H1 (cell line): Measurements from ENCODE around the gene SLC6A19. TPM values are rescaled to one million over a fixed set of nuclear protein-coding genes. Genes with fewer than 3 reads are reported as not detected.

ENCODE experiments used
- CTCF ChIA-PET: fragments of 300-600 bp; sonication (Branson Sonifier 250); formaldehyde crosslinking; loops from one replicate; lab custom pipeline; 2021; ENCODE audit not compliant: partially characterized antibody; lab: Charles Lee
- POLR2A ChIA-PET: fragments of 300-600 bp; sonication (Branson Sonifier 250); formaldehyde crosslinking; loops from one replicate; lab custom pipeline; 2021; ENCODE audit warnings: inconsistent platforms; ENCODE audit not compliant: partially characterized antibody; lab: Charles Lee
- DNase-seq, 2 experiments: peaks; one replicate each; pipeline versions ENCODE4 v3.0.0 to v3.0.0-alpha.2; 2010 to 2022; ENCODE audit warnings: low spot score in 2 of 2, low read depth in 1 of 2, mixed read lengths in 1 of 2
- FAIRE-seq: peaks from 2 replicates; lab custom pipeline; 2011; peaks lifted over from hg19 to GRCh38; lab: Jason Lieb, UNC
- H2AFZ ChIP-seq: 2 replicates; pipeline ENCODE4 v1.8.1; 2012; ENCODE audit warnings: low read length, inconsistent platforms
- H2AK5ac ChIP-seq: 2 replicates; pipeline ENCODE4 v1.6.1; 2013; ENCODE audit warnings: low read depth, low read length
- H2BK120ac ChIP-seq: replicated peaks from 2 replicates; pipeline ENCODE3; 2013; ENCODE audit warnings: low read depth, low read length, inconsistent platforms
- H2BK12ac ChIP-seq: 2 replicates; pipeline ENCODE4 v1.6.1; 2013; ENCODE audit warnings: low read depth, low read length
- H2BK15ac ChIP-seq: 2 replicates; pipeline ENCODE4 v1.6.1; 2013; ENCODE audit warnings: low read length
- H2BK20ac ChIP-seq: 2 replicates; pipeline ENCODE4 v1.6.1; 2013; ENCODE audit warnings: low read length
- H2BK5ac ChIP-seq: 2 replicates; pipeline ENCODE4 v1.6.1; 2013; ENCODE audit warnings: low read depth, low read length
- H3K14ac ChIP-seq: 2 replicates; pipeline ENCODE4 v1.6.1; 2013; ENCODE audit warnings: inconsistent platforms; ENCODE audit not compliant: insufficient read length
- H3K18ac ChIP-seq: 2 replicates; pipeline ENCODE4 v1.6.1; 2013; ENCODE audit warnings: low read length; ENCODE audit errors: extremely low read depth
- H3K23ac ChIP-seq: 2 replicates; pipeline ENCODE4 v1.6.1; 2013; ENCODE audit warnings: inconsistent platforms; ENCODE audit not compliant: insufficient read length
- H3K23me2 ChIP-seq: 2 replicates; pipeline ENCODE4 v1.6.1; 2013; ENCODE audit warnings: low read depth, low read length
- H3K27ac ChIP-seq: 2 replicates; pipeline ENCODE4 v1.6.1; 2011; ENCODE audit warnings: low read depth, low read length, inconsistent platforms
- H3K27me3 ChIP-seq, 4 experiments: replicated peaks in 1 of 4; 1 replicate in 1 of 4; 2 replicates in 3 of 4; pipeline versions ENCODE4 v1.6.1 to v1.8.1; 2011 to 2013; ENCODE audit warnings: low read length in 3 of 4, mild to moderate bottlenecking in 3 of 4, inconsistent platforms in 2 of 4, mixed read lengths in 2 of 4, moderate library complexity in 1 of 4; ENCODE audit not compliant: control insufficient read depth in 3 of 4, insufficient read depth in 3 of 4; ENCODE audit errors: extremely low read depth in 1 of 4
- H3K36me3 ChIP-seq, 4 experiments: 2 replicates each; pipeline versions ENCODE4 v1.6.1 to v1.8.1; 2011 to 2013; ENCODE audit warnings: mild to moderate bottlenecking in 4 of 4, low read length in 3 of 4, moderate library complexity in 2 of 4, control low read depth in 1 of 4, inconsistent platforms in 1 of 4; ENCODE audit not compliant: insufficient read depth in 4 of 4, control insufficient read depth in 2 of 4
- H3K4ac ChIP-seq: replicated peaks from 2 replicates; pipeline ENCODE3; 2013; ENCODE audit warnings: low read length, low read depth, mixed read lengths, inconsistent platforms; ENCODE audit not compliant: insufficient read length
- H3K4me1 ChIP-seq, 4 experiments: replicated peaks in 1 of 4; 1 replicate in 1 of 4; 2 replicates in 3 of 4; pipeline versions ENCODE4 v1.6.1 to v1.8.1; 2011 to 2013; ENCODE audit warnings: low read length in 3 of 4, inconsistent platforms in 2 of 4, mixed read lengths in 1 of 4; ENCODE audit not compliant: insufficient read depth in 4 of 4, control insufficient read depth in 3 of 4
- H3K4me2 ChIP-seq, 2 experiments: 2 replicates each; pipeline versions ENCODE4 v1.6.1 to v1.8.1; 2011 to 2013; ENCODE audit warnings: low read depth in 2 of 2, low read length in 2 of 2, control low read depth in 1 of 2, inconsistent platforms in 1 of 2, mild to moderate bottlenecking in 1 of 2; ENCODE audit not compliant: insufficient read depth in 1 of 2
- H3K4me3 ChIP-seq, 4 experiments: fragments of 200-600, 300-600 bp in 1 of 4; sonication (generic), shearing (Covaris generic), sonication (Bioruptor Twin) in 1 of 4; 2 replicates each; pipeline versions ENCODE4 v1.5.1 to v1.8.1; 2011 to 2016; ENCODE audit warnings: low read length in 4 of 4, low read depth in 3 of 4, control low read depth in 2 of 4, inconsistent platforms in 2 of 4, mild to moderate bottlenecking in 2 of 4, mixed read lengths in 1 of 4, moderate library complexity in 1 of 4; ENCODE audit not compliant: insufficient read depth in 2 of 4; ENCODE audit errors: extremely low read depth in 1 of 4
- H3K56ac ChIP-seq: replicated peaks from 2 replicates; pipeline ENCODE3; 2013; ENCODE audit warnings: low read depth, mild to moderate bottlenecking, mixed read lengths, low read length, inconsistent platforms; ENCODE audit not compliant: insufficient read length
- H3K79me1 ChIP-seq: 2 replicates; pipeline ENCODE4 v1.6.1; 2013; ENCODE audit warnings: low read depth, low read length, control low read depth
- H3K79me2 ChIP-seq, 2 experiments: 2 replicates each; pipeline versions ENCODE4 v1.6.1 to v1.8.1; 2012 to 2013; ENCODE audit warnings: low read length in 2 of 2, mild to moderate bottlenecking in 2 of 2, inconsistent platforms in 1 of 2; ENCODE audit not compliant: insufficient read depth in 2 of 2, control insufficient read depth in 1 of 2
- H3K9ac ChIP-seq, 4 experiments: replicated peaks in 1 of 4; 1 replicate in 1 of 4; 2 replicates in 3 of 4; pipeline versions ENCODE4 v1.6.1 to v1.8.1; 2011 to 2013; ENCODE audit warnings: low read depth in 3 of 4, low read length in 3 of 4, control low read depth in 2 of 4, mild to moderate bottlenecking in 2 of 4, moderate library complexity in 2 of 4, inconsistent platforms in 1 of 4; ENCODE audit errors: extremely low read depth in 1 of 4
- H3K9me3 ChIP-seq, 2 experiments: 2 replicates each; pipeline versions ENCODE4 v1.6.1 to v1.8.1; 2012 to 2013; ENCODE audit warnings: mild to moderate bottlenecking in 2 of 2, moderate library complexity in 2 of 2, control low read depth in 1 of 2, inconsistent platforms in 1 of 2, low read depth in 1 of 2, low read length in 1 of 2, mixed read lengths in 1 of 2; ENCODE audit not compliant: insufficient read depth in 2 of 2
- H4K20me1 ChIP-seq, 2 experiments: replicated peaks in 1 of 2; 2 replicates each; pipeline versions ENCODE3 to v1.8.1; 2011 to 2013; ENCODE audit warnings: inconsistent platforms in 2 of 2, low read length in 2 of 2, mild to moderate bottlenecking in 1 of 2; ENCODE audit not compliant: insufficient read depth in 2 of 2, control insufficient read depth in 1 of 2
- H4K5ac ChIP-seq: 2 replicates; pipeline ENCODE4 v1.6.1; 2013; ENCODE audit warnings: low read length, low read depth, mixed read lengths, inconsistent platforms; ENCODE audit not compliant: insufficient read length
- H4K8ac ChIP-seq: 2 replicates; pipeline ENCODE4 v1.8.0; 2013; ENCODE audit warnings: mild to moderate bottlenecking, moderate library complexity, low read length, inconsistent platforms; ENCODE audit not compliant: insufficient read depth; ENCODE audit errors: extremely low read depth
- H4K91ac ChIP-seq: replicated peaks from 2 replicates; pipeline ENCODE3; 2013; ENCODE audit warnings: low read length, mixed read lengths, inconsistent platforms; ENCODE audit not compliant: insufficient read length
- BACH1 ChIP-seq: IDR thresholded peaks from 2 replicates; pipeline ENCODE4 v1.6.1; 2012; ENCODE audit warnings: low read length, improper control_type of control experiment
- CHD1 ChIP-seq: IDR thresholded peaks from 2 replicates; pipeline ENCODE4 v1.6.1; 2012; ENCODE audit warnings: low read depth, low read length, improper control_type of control experiment
- CREB1 ChIP-seq: IDR thresholded peaks from 2 replicates; pipeline ENCODE4 v1.6.1; 2012; ENCODE audit warnings: inconsistent platforms
- EP300 ChIP-seq, 2 experiments: IDR thresholded peaks; 1 replicate in 1 of 2; 2 replicates in 1 of 2; pipeline ENCODE4 v1.6.1; 2011 to 2012; ENCODE audit warnings: low read depth in 2 of 2, low read length in 2 of 2, mild to moderate bottlenecking in 2 of 2, borderline replicate concordance in 1 of 2, inconsistent platforms in 1 of 2, moderate library complexity in 1 of 2
- GABPA ChIP-seq: IDR thresholded peaks from 2 replicates; pipeline ENCODE4 v1.6.1; 2011; ENCODE audit warnings: mild to moderate bottlenecking, low read length, moderate library complexity, borderline replicate concordance; ENCODE audit not compliant: insufficient read depth
- JUND ChIP-seq: IDR thresholded peaks from 2 replicates; pipeline ENCODE4 v1.6.1; 2011; ENCODE audit warnings: mild to moderate bottlenecking, improper control_type of control experiment, low read length
- KDM1A ChIP-seq: fragments of 200-600, 300-600 bp; sonication (generic); IDR thresholded peaks from 2 replicates; pipeline ENCODE4 v1.7.1; 2016; ENCODE audit warnings: mild to moderate bottlenecking, low read length, borderline replicate concordance
- POU5F1 ChIP-seq: IDR thresholded peaks from 2 replicates; pipeline ENCODE4 v1.6.1; 2011; ENCODE audit warnings: low read depth, mild to moderate bottlenecking, low read length, moderate library complexity
- RBBP5 ChIP-seq: IDR thresholded peaks from 2 replicates; pipeline ENCODE4 v1.7.1; 2012; ENCODE audit warnings: low read depth, mild to moderate bottlenecking, inconsistent platforms, low read length, moderate library complexity, borderline replicate concordance
- RXRA ChIP-seq: IDR thresholded peaks from 2 replicates; pipeline ENCODE4 v1.6.1; 2011; ENCODE audit warnings: low read depth, mild to moderate bottlenecking, low read length, moderate library complexity; ENCODE audit not compliant: insufficient read depth
- SIN3A ChIP-seq, 2 experiments: IDR thresholded peaks in 1 of 2; conservative IDR thresholded peaks in 1 of 2; 2 replicates each; pipeline ENCODE4 v1.6.1; 2011 to 2012; ENCODE audit warnings: low read length in 2 of 2, improper control_type of control experiment in 1 of 2, low read depth in 1 of 2, mild to moderate bottlenecking in 1 of 2
- SIX5 ChIP-seq: IDR thresholded peaks from 2 replicates; pipeline ENCODE4 v1.6.1; 2011; ENCODE audit warnings: mild to moderate bottlenecking, low read depth, low read length
- SRF ChIP-seq: IDR thresholded peaks from 2 replicates; pipeline ENCODE4 v1.6.1; 2011; ENCODE audit warnings: mild to moderate bottlenecking, low read depth, low read length, moderate library complexity
- SUZ12 ChIP-seq: fragments of 200-600 bp; sonication (generic); IDR thresholded peaks from 2 replicates; pipeline ENCODE4 v1.6.1; 2012; ENCODE audit warnings: mild to moderate bottlenecking, inconsistent platforms, low read length, moderate library complexity, mixed read lengths
- TAF1 ChIP-seq: IDR thresholded peaks from 2 replicates; pipeline ENCODE4 v1.6.1; 2011; ENCODE audit warnings: mild to moderate bottlenecking, low read depth, low read length
- WGBS, 2 experiments: shearing (Covaris generic) in 1 of 2; methylation state at CpG; one replicate each; pipeline versions ENCODE4 v1.1.6 to v1.1.7; 2013 to 2015; ENCODE audit warnings: low lambda C conversion rate in 2 of 2, mixed read lengths in 2 of 2, inconsistent platforms in 1 of 2, low coverage in 1 of 2, missing lambda C conversion rate in 1 of 2; ENCODE audit not compliant: insufficient replicate concordance in 2 of 2, insufficient coverage in 1 of 2, insufficient read length in 1 of 2; ENCODE audit errors: extremely low coverage in 1 of 2, missing lambda C conversion rate in 1 of 2; 5-methylcytosine and 5-hydroxymethylcytosine counted together
- polyA plus RNA-seq, 7 experiments: library from polyadenylated mRNA; depleted of rRNA in 3 of 7; stranded (reverse) in 5 of 7; unstranded in 2 of 7; fragments of >200 nt in 5 of 7; fragments of 200-250 nt in 2 of 7; gene quantifications; 1 replicate in 5 of 7; 2 replicates in 1 of 7; 4 replicates in 1 of 7; pipeline versions ENCODE4 v1.2.1 to v1.2.3, GENCODE V29; 2011 to 2013; ENCODE audit warnings: missing spikeins in 2 of 7, mixed read lengths in 2 of 7
- total RNA-seq: library from RNA; stranded (reverse); fragmentation: NEBNext Ultra II Directional; extraction: Animal tissue kit (Norgen Biotek cat#: 25700); gene quantifications from 2 replicates; pipeline ENCODE4 v1.2.1, GENCODE V29; 2021

Gene SLC6A19
- total and polyA plus RNA-seq, 2 of the 8 experiments (the other 6 are each of a cell fraction or from before 2014, with no cell fraction given) = 0.02 TPM; not detected in 1

- Histone ChIP-seq H3K18ac (no peak overlapping the region), H2BK15ac (no peak overlapping the region), H3K27me3 (no peaks in the 10 kb centered on the region), H3K36me3 (peaks cover 0 to 12% (median 6%) of the 10 kb centered on the region in 4 experiments; a peak in 4 of 8 replicates), H4K8ac (0 out of 2 replicates have a peak overlapping the region, but pooled peaks have one; percentile 89), H3K79me2 (peaks cover 3 to 12% of the 10 kb centered on the region in 2 experiments; a peak in 2 of 4 replicates), H3K23me2 (peaks cover 3% of the 10 kb centered on the region; the same call in 1 of the 2 replicates), H2BK12ac (no peak overlapping the region), H3K14ac (no peak overlapping the region), H3K9me3 (no peaks in the 10 kb centered on the region; a peak in 1 of 4 replicates), H2BK120ac (no peak overlapping the region), H3K9ac (no peak overlapping the region), H3K4me2 (no peak overlapping the region), H2AK5ac (no peak overlapping the region), H3K56ac (no peak overlapping the region), H3K23ac (no peak overlapping the region), H3K27ac (no peak overlapping the region), H2AFZ (no peak overlapping the region), H3K79me1 (peaks cover 4% of the 10 kb centered on the region; the same call in 1 of the 2 replicates), H2BK5ac (no peak overlapping the region), H3K4ac (no peak overlapping the region), H3K4me1 (no peaks in the 10 kb centered on the region), H4K20me1 (peaks cover 0 to 9% of the 10 kb centered on the region in 2 experiments), H4K91ac (no peak overlapping the region), H3K4me3 (no peak overlapping the region), H4K5ac (no peak overlapping the region), H2BK20ac (no peak overlapping the region)
- CTCF ChIA-PET = no interaction called here
- WGBS, 2 experiments = 99% methylated on average over 15 of the region's 20 CpGs; no CpG with 5 or more reads in 1 of the 2 experiments
- FAIRE-seq (no peak), DNase-seq (no peak)
- POLR2A ChIA-PET = no interaction called here
- TF ChIP-seq CHD1 (no peak), EP300 (IDR thresholded peaks at IDR 0.05; ENCODE audit: borderline replicate concordance in 1 of 2, low read depth in 2 of 2, low read length in 2 of 2) (no peak), SIN3A (conservative IDR thresholded peaks at IDR 0.05 in 1 of 2, IDR thresholded peaks at IDR 0.05 in 1 of 2; ENCODE audit: low read depth in 1 of 2, low read length in 2 of 2) (no peak), GABPA (no peak), SUZ12 (no peak), BACH1 (no peak), POU5F1 (no peak), TAF1 (no peak), SRF (no peak), SIX5 (no peak), KDM1A (no peak), JUND (no peak), RBBP5 (no peak), CREB1 (no peak), RXRA (no peak)
These were observed 72.3 kb downstream of the SLC6A19 start for GRCh38 chr5:1273745-1274144.
